Measurements from ENCODE around the gene WWC2.

DNA sequence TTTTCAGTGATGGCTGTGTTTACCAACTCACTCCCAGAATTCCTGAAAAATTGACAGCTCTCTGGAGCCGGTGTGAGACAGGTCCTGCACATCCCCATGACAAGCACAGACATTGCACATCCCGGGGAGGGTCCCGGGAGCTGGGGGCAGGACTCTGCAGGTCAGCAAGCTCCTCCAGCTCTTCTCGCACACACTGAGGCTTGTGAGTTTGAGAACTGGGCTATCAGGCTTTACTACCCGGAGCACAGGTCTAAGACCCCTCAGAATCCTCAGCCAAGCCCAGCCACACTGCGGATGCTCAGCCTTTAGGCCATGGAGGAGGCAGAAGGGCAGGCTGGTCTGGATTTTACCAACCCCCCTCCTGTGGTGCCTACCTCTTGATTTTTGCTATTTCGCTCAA is 228.8 kb downstream of the WWC2 start:
- TF ChIP-seq POLR2A (IDR thresholded peaks at IDR 0.05), result no peak
- no peak for TF ChIP-seq POLR2AphosphoS5 (IDR thresholded peaks at IDR 0.05)
- TF ChIP-seq CTCF (IDR thresholded peaks at IDR 0.05), result no peak
- TF ChIP-seq EP300 (IDR thresholded peaks at IDR 0.05), result no peak
